GM12801 (cell line): Measurements from ENCODE around the gene HIVEP1.

Experiments used
- TF ChIP-seq, protein P1 (sequence below): IDR thresholded peaks from one replicate; pipeline ENCODE4 v1.5.1; 2011; ENCODE audit warnings: control low read depth; ENCODE audit not compliant: insufficient read length; ENCODE audit errors: extremely low read depth

The HIVEP1 gene

DNA sequence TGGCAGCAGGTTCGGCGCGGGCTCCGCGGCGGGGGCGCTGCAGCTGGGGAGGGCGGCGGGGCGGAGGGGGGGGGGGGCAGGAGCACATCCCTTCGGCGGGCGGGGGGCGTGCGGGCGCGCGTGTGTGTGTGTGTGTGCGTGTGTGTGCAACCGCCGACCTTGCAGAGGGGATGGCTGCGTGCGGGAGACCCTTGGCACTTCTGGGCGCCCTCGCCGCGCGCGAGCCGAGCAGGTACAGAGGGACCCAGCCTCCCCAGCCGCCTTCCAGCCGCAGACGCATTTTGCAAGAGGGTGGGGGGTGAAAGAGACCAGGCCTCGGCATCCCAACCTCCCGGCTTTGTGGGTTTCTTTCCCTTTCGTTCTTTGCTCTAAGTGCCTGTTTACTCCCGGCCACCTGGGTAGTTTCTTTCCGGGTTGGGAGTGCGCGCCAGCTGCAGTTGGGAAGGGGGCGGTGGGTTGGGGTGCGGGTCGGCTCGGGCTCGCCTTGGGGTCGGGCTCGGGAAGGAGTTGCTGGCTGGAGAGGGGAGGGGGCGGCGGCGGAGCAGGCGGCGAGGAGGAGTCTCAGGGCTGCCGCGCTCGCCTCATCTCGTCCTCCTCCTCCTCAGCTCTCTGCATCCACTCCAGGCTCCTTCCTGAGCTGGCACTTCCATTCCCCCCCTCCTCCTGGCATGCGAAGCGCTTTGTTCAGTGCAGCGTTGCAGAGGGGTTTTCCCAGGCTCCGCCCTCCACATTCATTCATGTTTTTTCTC lies 620 bp downstream of the HIVEP1 start:
- TF ChIP-seq, protein P1, sequence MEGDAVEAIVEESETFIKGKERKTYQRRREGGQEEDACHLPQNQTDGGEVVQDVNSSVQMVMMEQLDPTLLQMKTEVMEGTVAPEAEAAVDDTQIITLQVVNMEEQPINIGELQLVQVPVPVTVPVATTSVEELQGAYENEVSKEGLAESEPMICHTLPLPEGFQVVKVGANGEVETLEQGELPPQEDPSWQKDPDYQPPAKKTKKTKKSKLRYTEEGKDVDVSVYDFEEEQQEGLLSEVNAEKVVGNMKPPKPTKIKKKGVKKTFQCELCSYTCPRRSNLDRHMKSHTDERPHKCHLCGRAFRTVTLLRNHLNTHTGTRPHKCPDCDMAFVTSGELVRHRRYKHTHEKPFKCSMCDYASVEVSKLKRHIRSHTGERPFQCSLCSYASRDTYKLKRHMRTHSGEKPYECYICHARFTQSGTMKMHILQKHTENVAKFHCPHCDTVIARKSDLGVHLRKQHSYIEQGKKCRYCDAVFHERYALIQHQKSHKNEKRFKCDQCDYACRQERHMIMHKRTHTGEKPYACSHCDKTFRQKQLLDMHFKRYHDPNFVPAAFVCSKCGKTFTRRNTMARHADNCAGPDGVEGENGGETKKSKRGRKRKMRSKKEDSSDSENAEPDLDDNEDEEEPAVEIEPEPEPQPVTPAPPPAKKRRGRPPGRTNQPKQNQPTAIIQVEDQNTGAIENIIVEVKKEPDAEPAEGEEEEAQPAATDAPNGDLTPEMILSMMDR: no peak

DNA sequence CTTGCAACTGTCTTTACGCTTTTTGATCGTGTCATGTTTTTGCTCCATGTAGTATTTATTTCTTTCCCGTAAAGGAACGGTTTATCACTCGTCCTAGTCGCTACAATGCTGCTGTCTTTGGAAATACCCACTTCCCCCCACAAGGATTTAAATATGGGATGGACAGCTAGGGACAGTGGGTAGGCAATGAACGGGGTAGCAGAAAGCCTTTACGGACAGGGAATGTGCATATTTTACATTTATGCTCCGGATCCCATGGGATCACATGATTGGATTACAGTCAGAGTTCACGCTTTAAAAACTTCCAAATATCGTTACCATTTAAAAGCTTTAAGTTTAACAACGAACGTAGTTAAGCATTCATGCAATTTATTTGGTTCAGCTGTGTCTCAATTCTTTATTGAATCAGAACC lies 1.2 kb downstream of the HIVEP1 start:
- TF ChIP-seq, protein P1: no peak

DNA sequence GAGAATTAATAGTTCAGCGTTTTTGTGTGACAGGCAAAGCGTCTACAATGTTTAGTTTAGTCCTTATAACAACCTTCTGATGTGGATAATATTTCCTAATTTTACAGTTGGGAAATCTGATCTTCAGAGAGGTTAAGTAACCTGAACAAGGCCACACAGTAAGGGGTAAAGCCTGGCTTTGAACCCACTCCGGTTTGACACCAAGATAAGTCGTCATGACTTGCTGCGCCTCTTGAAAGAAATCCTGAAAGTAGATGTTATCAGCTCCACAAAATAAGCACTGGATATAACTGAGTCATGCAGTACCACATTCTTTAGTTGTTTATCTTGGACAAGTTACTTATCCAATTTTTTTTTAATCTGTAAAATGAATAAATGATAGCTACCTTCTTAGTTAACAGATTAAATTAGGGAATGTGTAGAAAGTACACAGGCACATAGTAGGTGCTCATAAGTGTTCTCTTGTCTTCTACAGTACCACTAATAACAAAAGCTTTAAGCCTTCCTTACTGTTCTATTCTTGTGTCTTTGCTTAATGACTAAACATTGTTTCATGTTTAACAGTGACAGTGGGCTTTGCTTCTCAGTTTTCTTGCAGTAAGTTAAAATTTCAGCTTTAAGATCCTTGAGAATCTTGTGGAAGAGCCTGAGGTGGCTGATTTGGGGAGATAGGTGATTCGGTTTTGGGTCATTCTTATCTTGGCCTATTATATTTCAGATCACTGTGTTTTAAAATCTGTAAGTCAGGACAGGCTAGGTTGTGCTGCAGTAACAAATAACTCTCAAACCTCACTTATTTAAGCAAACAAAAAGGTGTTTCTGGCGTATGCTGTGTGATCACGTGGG lies 2.1 kb downstream of the HIVEP1 start:
- TF ChIP-seq, protein P1: no peak

DNA sequence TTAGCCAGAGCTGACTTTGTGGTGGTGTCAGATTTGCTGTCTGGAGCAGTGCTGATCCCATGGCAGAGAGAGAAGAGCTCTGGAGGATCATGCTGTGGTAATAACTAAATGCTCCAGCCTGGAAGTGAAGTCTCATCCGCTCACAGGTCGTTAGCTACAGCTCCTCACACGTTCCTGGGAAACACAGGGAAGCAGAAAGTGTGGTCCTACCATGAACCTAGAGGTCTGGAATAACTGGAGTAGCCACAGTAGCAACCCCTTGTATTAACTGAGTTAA lies 2.7 kb downstream of the HIVEP1 start:
- TF ChIP-seq, protein P1: no peak

DNA sequence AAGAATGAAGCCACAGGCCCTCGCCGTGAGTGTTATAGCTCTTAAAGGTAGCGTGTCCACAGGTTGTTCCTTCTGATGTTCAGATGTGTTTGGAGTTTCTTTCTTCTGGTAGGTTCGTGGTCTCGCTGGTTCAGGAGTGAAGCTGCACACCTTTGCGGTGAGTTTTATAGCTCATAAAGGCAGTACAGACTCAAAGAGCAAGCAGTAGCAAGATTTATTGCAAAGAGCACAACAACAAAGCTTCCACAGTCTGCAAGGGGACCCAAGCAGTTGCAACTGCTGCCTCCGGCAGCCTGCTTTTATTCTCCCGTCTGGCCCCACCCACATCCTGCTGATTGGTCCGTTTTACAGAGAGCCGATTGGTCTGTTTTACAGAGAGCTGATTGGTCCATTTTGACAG lies 5.2 kb downstream of the HIVEP1 start:
- TF ChIP-seq, protein P1: no peak

DNA sequence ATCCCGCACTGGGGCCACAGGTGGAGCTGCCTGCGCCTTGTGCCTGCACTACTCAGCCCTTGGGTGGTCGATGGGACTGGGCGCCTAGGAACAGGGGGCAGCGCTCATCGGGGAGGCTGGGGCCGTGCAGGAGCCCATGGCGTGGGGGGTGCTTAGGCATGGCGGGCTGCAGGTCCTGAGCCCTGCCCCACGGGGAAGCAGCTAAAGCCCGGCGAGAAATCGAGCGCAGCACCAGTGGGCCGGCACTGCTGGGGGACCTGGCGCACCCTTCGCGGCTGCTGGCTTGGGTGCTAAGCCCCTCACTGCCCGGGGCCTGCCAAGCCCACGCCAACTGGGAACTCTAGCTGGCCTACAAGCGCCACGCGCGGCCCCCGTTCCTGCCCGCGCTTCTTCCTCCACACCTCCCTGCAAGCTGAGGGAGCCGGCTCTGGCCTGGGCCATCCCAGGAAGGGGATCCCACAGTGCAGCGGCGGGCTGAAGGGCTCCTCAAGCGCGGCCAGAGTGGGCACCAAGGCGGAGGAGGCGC lies 5.8 kb downstream of the HIVEP1 start:
- TF ChIP-seq, protein P1: no peak

DNA sequence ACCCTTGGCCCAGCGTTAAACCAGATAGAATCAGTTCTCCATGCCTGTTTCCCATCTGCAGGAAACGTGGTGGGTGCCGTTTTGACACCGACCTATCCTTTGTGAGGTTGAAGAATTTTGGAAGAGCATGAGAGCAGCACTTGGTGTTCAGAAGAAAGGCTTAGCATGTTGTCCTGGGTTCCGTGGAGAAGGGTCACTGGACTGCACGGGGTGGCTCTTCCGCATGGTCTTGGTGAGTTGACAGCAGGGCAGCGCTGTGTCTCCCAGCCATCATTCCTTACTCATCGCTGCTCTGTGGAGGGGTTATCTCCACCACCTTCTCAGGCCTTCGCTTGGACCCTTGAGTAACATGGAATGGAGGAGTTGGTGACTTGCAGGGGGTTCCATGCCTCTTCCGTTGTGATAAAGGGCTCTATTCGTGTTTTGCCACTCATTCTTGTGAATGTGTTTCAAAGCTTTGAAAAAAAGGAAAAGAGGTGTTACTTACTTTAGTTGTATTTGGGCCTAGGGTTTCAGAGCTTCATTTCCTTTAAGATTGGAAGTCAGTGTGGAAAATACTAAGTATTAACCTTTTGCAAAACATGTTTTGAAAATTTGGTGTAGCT lies 8.2 kb downstream of the HIVEP1 start:
- TF ChIP-seq, protein P1: no peak
